ENCODE measurements around the gene TTC19.

The TTC19 gene

DNA sequence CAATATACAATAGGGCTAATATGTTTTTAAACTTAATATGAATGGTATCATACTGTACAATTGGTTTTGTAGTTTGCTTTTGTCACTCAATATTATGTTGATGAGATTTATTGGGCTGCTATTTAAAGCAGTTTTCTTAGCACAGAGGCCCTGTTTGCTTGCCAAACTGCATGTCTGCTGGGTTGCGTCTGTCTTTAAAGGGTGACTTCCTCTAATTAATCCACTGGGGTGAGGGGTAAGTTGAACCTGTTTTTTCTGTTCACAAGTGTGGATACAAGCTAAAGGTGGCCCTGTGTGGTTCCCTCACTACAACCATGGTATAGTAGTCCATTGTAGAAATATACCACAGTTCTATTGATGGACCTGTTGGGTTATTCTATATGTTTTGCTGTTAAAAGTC is 19.7 kb downstream of the TTC19 start:
- Histone ChIP-seq H2BK120ac (ENCODE audit: low read depth, low read length) (no peak overlapping the region), H3K36me3 (replicated peaks in 1 of 2; ENCODE audit: control insufficient read depth in 2 of 2, insufficient read depth in 2 of 2, low read length in 2 of 2) (peaks cover 5 to 94% of the 10 kb centered on the region in 2 donors), H3K9me3 (replicated peaks in 1 of 2; ENCODE audit: control insufficient read depth in 2 of 2, insufficient read depth in 1 of 2, low read depth in 1 of 2, low read length in 2 of 2) (no peaks in the 10 kb centered on the region)

DNA sequence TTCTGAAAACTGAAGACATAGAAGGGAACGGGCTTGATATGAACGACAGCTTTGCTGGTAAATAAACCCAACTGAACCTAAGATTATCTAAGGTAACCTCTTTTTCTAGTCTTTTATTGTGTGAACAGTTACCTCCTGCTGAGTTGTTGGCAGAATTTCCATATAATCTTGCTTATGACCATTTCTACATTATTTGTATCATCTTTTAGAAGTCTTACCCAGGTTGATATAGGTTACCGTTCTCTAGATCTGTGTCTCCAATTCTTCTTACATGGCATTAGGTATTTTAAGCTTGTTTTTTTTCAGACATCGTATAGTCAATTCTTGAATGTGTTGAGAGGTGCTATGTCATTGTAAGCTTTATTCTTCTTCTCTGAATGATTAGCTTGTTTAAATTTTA is 24.3 kb downstream of the TTC19 start:
- Histone ChIP-seq H4K8ac (ENCODE audit: low read depth, low read length) (no peak overlapping the region), H3K9me3 (replicated peaks in 1 of 2; ENCODE audit: control insufficient read depth in 2 of 2, insufficient read depth in 1 of 2, low read depth in 1 of 2, low read length in 2 of 2) (peaks cover 0 to 3% of the 10 kb centered on the region in 2 donors), H3K9ac (ENCODE audit: low read depth, low read length, poor library complexity) (no peak overlapping the region), H3K27me3 (ENCODE audit: control insufficient read depth in 3 of 3, insufficient read depth in 3 of 3, low read depth in 1 of 3, low read length in 3 of 3) (no peaks in the 10 kb centered on the region), H3K18ac (ENCODE audit: low read length) (no peak overlapping the region), H3K79me1 (ENCODE audit: low read depth, low read length) (no peaks in the 10 kb centered on the region), H3K4ac (ENCODE audit: low read length) (no peak overlapping the region), H2BK120ac (ENCODE audit: low read depth, low read length) (no peak overlapping the region), H2BK15ac (ENCODE audit: low read length) (no peak overlapping the region), H2AK5ac (ENCODE audit: low read depth, low read length) (no peak overlapping the region), H4K91ac (ENCODE audit: low read depth, low read length, poor library complexity) (no peak overlapping the region), H3K27ac (replicated peaks; ENCODE audit: low read length) (no peak overlapping the region), H3K23ac (ENCODE audit: low read depth, low read length, poor library complexity) (no peak overlapping the region), H3K4me3 (ENCODE audit: low read length in 2 of 2) (no peak overlapping the region), H2AFZ (ENCODE audit: low read length) (no peak overlapping the region), H2BK12ac (ENCODE audit: low read length) (no peak overlapping the region), H3K36me3 (replicated peaks in 1 of 2; ENCODE audit: control insufficient read depth in 2 of 2, insufficient read depth in 2 of 2, low read length in 2 of 2) (peaks cover 18 to 96% of the 10 kb centered on the region in 2 donors), H2BK5ac (ENCODE audit: low read length) (no peak overlapping the region), H3K14ac (ENCODE audit: low read length) (no peak overlapping the region), H3K4me2 (ENCODE audit: insufficient read depth, low read length, poor library complexity, severe bottlenecking) (no peak overlapping the region), H3K4me1 (ENCODE audit: control insufficient read depth in 2 of 2, insufficient read depth in 1 of 2, low read depth in 1 of 2, low read length in 2 of 2) (no peaks in the 10 kb centered on the region)
- WGBS, 2 donors (ENCODE audit: extremely low coverage in 2 of 2, insufficient read length in 2 of 2, insufficient replicate concordance in 1 of 2): no CpG with 5 or more reads among the region's 4 CpGs
- no peak for DNase-seq (ENCODE audit: low spot score)

More for the DNA sequence above, 19.7 kb downstream of the TTC19 start:
- no peaks in the 10 kb centered on the region for H3K27me3 ChIP-seq (ENCODE audit: control insufficient read depth in 3 of 3, insufficient read depth in 3 of 3, low read depth in 1 of 3, low read length in 3 of 3)
- H4K91ac ChIP-seq (ENCODE audit: low read depth, low read length, poor library complexity): no peak overlapping the region
- no peak overlapping the region for H2BK15ac ChIP-seq (ENCODE audit: low read length)
- no peaks in the 10 kb centered on the region for H3K4me1 ChIP-seq (ENCODE audit: control insufficient read depth in 2 of 2, insufficient read depth in 1 of 2, low read depth in 1 of 2, low read length in 2 of 2)
- no peak overlapping the region for H3K18ac ChIP-seq (ENCODE audit: low read length)
- no peak overlapping the region for H2AK5ac ChIP-seq (ENCODE audit: low read depth, low read length)
- H2AFZ ChIP-seq (ENCODE audit: low read length): no peak overlapping the region
- H3K14ac ChIP-seq (ENCODE audit: low read length): no peak overlapping the region
- no peak overlapping the region for H3K4ac ChIP-seq (ENCODE audit: low read length)
- no peak overlapping the region for H3K23ac ChIP-seq (ENCODE audit: low read depth, low read length, poor library complexity)
- no CpG with 5 or more reads among the region's 1 CpG for WGBS, 2 donors (ENCODE audit: extremely low coverage in 2 of 2, insufficient read length in 2 of 2, insufficient replicate concordance in 1 of 2)
- no peak overlapping the region for H3K4me3 ChIP-seq (ENCODE audit: low read length in 2 of 2)
- no peak for DNase-seq (ENCODE audit: low spot score)
- H4K8ac ChIP-seq (ENCODE audit: low read depth, low read length): no peak overlapping the region
- H3K79me1 ChIP-seq (ENCODE audit: low read depth, low read length): no peaks in the 10 kb centered on the region
- no peak overlapping the region for H2BK12ac ChIP-seq (ENCODE audit: low read length)
- H3K4me2 ChIP-seq (ENCODE audit: insufficient read depth, low read length, poor library complexity, severe bottlenecking): no peak overlapping the region
- no peak overlapping the region for H3K27ac ChIP-seq (replicated peaks; ENCODE audit: low read length)
- no peak overlapping the region for H3K9ac ChIP-seq (ENCODE audit: low read depth, low read length, poor library complexity)
- H2BK5ac ChIP-seq (ENCODE audit: low read length): no peak overlapping the region

DNA sequence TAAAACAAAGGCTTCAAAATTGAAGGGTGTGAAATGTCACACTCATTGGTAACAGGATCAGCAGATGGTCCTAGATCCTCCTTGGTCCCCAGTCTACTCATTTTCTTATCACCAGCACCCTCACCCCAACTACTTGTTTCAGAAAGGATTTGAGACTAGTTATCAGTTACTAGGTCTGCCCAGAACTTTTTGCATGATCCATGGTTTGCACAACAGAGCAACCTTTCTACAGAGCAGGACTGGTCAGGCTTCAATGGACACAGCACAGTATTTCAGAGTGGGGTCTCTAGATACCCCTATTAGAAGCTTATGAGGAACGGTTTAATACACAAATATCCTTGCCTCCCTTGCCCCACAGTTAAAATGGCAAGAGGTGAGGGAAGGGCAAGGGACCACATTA is 25.6 kb downstream of the TTC19 start:
- no peak overlapping the region for H3K4me2 ChIP-seq (ENCODE audit: insufficient read depth, low read length, poor library complexity, severe bottlenecking)
- H3K4ac ChIP-seq (ENCODE audit: low read length): no peak overlapping the region
- H4K8ac ChIP-seq (ENCODE audit: low read depth, low read length): no peak overlapping the region
- no peak for DNase-seq (ENCODE audit: low spot score)
- WGBS, 2 donors (ENCODE audit: extremely low coverage in 2 of 2, insufficient read length in 2 of 2, insufficient replicate concordance in 1 of 2): no CpG with 5 or more reads among the region's 1 CpG
- H3K23ac ChIP-seq (ENCODE audit: low read depth, low read length, poor library complexity): no peak overlapping the region
- no peak overlapping the region for H2BK120ac ChIP-seq (ENCODE audit: low read depth, low read length)
- no peak overlapping the region for H2BK12ac ChIP-seq (ENCODE audit: low read length)
- no peak overlapping the region for H3K14ac ChIP-seq (ENCODE audit: low read length)
- H3K27me3 ChIP-seq (ENCODE audit: control insufficient read depth in 3 of 3, insufficient read depth in 3 of 3, low read depth in 1 of 3, low read length in 3 of 3): no peaks in the 10 kb centered on the region
- no peak overlapping the region for H2AK5ac ChIP-seq (ENCODE audit: low read depth, low read length)
- no peak overlapping the region for H3K4me3 ChIP-seq (ENCODE audit: low read length in 2 of 2)
- peaks cover 25 to 96% of the 10 kb centered on the region in 2 donors for H3K36me3 ChIP-seq (replicated peaks in 1 of 2; ENCODE audit: control insufficient read depth in 2 of 2, insufficient read depth in 2 of 2, low read length in 2 of 2)
- H3K9ac ChIP-seq (ENCODE audit: low read depth, low read length, poor library complexity): no peak overlapping the region
- H3K27ac ChIP-seq (replicated peaks; ENCODE audit: low read length): no peak overlapping the region
- no peaks in the 10 kb centered on the region for H3K79me1 ChIP-seq (ENCODE audit: low read depth, low read length)
- no peaks in the 10 kb centered on the region for H3K4me1 ChIP-seq (ENCODE audit: control insufficient read depth in 2 of 2, insufficient read depth in 1 of 2, low read depth in 1 of 2, low read length in 2 of 2)
- H3K9me3 ChIP-seq (replicated peaks in 1 of 2; ENCODE audit: control insufficient read depth in 2 of 2, insufficient read depth in 1 of 2, low read depth in 1 of 2, low read length in 2 of 2): peaks cover 0 to 3% of the 10 kb centered on the region in 2 donors
- no peak overlapping the region for H3K18ac ChIP-seq (ENCODE audit: low read length)
- no peak overlapping the region for H2AFZ ChIP-seq (ENCODE audit: low read length)
- H2BK5ac ChIP-seq (ENCODE audit: low read length): no peak overlapping the region
- H2BK15ac ChIP-seq (ENCODE audit: low read length): no peak overlapping the region
- no peak overlapping the region for H4K91ac ChIP-seq (ENCODE audit: low read depth, low read length, poor library complexity)

DNA sequence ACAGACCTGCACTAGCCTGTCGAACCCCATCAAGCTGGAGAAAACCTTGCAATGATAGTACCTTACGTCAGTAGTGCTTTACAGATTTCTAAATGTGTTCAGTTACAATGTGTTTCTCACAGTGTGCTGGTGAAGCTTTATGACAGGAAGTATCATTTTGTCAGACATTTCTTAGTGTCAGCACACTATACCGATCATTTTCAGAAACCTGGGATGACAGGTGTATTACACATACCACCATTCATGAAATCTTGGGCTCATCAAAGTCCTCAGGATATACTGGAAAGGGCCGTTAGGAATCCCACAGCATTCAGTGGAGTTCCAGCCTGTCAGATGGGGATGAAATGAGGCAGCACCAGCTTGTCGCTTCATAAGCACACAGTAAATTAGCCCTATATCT is 27.3 kb downstream of the TTC19 start:
- Histone ChIP-seq H2BK5ac (ENCODE audit: low read length) (no peak overlapping the region), H3K4ac (ENCODE audit: low read length) (no peak overlapping the region), H3K27me3 (ENCODE audit: control insufficient read depth in 3 of 3, insufficient read depth in 3 of 3, low read depth in 1 of 3, low read length in 3 of 3) (no peaks in the 10 kb centered on the region), H3K23ac (ENCODE audit: low read depth, low read length, poor library complexity) (no peak overlapping the region), H2BK120ac (ENCODE audit: low read depth, low read length) (no peak overlapping the region), H3K14ac (ENCODE audit: low read length) (no peak overlapping the region), H3K27ac (replicated peaks; ENCODE audit: low read length) (no peak overlapping the region), H3K9me3 (replicated peaks in 1 of 2; ENCODE audit: control insufficient read depth in 2 of 2, insufficient read depth in 1 of 2, low read depth in 1 of 2, low read length in 2 of 2) (peaks cover 0 to 3% of the 10 kb centered on the region in 2 donors), H2BK15ac (ENCODE audit: low read length) (no peak overlapping the region), H3K4me3 (ENCODE audit: low read length in 2 of 2) (no peak overlapping the region), H3K36me3 (replicated peaks in 1 of 2; ENCODE audit: control insufficient read depth in 2 of 2, insufficient read depth in 2 of 2, low read length in 2 of 2) (peaks cover 22 to 98% of the 10 kb centered on the region in 2 donors), H2AK5ac (ENCODE audit: low read depth, low read length) (no peak overlapping the region), H3K4me2 (ENCODE audit: insufficient read depth, low read length, poor library complexity, severe bottlenecking) (no peak overlapping the region), H2AFZ (ENCODE audit: low read length) (no peak overlapping the region), H3K9ac (ENCODE audit: low read depth, low read length, poor library complexity) (no peak overlapping the region), H4K91ac (ENCODE audit: low read depth, low read length, poor library complexity) (no peak overlapping the region), H2BK12ac (ENCODE audit: low read length) (no peak overlapping the region), H4K8ac (ENCODE audit: low read depth, low read length) (no peak overlapping the region), H3K18ac (ENCODE audit: low read length) (no peak overlapping the region), H3K4me1 (ENCODE audit: control insufficient read depth in 2 of 2, insufficient read depth in 1 of 2, low read depth in 1 of 2, low read length in 2 of 2) (no peaks in the 10 kb centered on the region), H3K79me1 (ENCODE audit: low read depth, low read length) (no peaks in the 10 kb centered on the region)
- no CpG with 5 or more reads among the region's 5 CpGs for WGBS, 2 donors (ENCODE audit: extremely low coverage in 2 of 2, insufficient read length in 2 of 2, insufficient replicate concordance in 1 of 2)
- DNase-seq (ENCODE audit: low spot score): no peak

Data from neuronal stem cell (in vitro differentiated cells).